ENCODE measurements around the gene RAB3GAP1. TPM values are rescaled to one million over a fixed set of nuclear protein-coding genes. Genes with fewer than 3 reads are reported as not detected.
"Not testable (repeated sequence)": the region's sequence is repeated elsewhere in the genome, so short reads cannot be mapped to it uniquely, and the experiment has no call there.

The RAB3GAP1 gene
- total RNA-seq, 2 experiments from 2014 or later: 10.3 to 10.7 TPM

- peaks cover 10% of the 10 kb centered on the region for H3K9me3 Mint-ChIP-seq (ENCODE audit: insufficient read depth)
- peaks cover 22% of the 10 kb centered on the region for H3K4me1 Mint-ChIP-seq (ENCODE audit: low read depth)
- POLR2A ChIA-PET: no interaction called here
- CTCF ChIA-PET: interaction anchor here (0.7 to 0.8 kb wide), 2 partner anchors 16 to 598 kb away, joined by 3 read pairs; no protein-coding TSS in a partner anchor
- no peak for ATAC-seq
- H3K4me3 Mint-ChIP-seq: no peak overlapping the region
- DNase-seq: no peak
- H3K27ac Mint-ChIP-seq: no peak overlapping the region
- peaks cover 56% of the 10 kb centered on the region for H3K36me3 Mint-ChIP-seq (ENCODE audit: low read depth)
- no peaks in the 10 kb centered on the region for H3K27me3 Mint-ChIP-seq (ENCODE audit: low read depth)
Observed at GRCh38 chr2:135059577-135059976, 7.5 kb downstream of the RAB3GAP1 start.

DNA sequence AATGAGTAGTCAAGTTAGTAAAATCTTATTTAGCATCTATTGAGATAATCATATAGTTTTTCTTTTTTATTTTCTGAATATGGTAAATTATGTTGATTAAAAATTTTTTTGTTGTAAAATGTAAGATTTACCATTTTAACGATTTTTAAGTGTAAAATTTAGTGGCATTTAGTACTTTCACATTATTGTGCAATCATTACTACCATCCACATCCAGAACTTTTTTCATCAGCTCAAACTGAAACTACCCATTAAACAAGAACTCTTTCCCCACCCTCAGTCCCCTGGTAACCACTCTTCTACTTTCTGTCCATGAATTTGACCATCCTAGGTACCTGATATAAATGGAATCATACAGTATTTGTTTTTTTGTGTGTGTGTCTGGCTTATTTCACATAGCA is 11.1 kb downstream of the RAB3GAP1 start:
- ChIA-PET CTCF (interaction anchor here (0.8 kb wide), 1 partner anchor 37 kb away, joined by 4 read pairs; no protein-coding TSS in a partner anchor), POLR2A (no interaction called here)
- H3K27me3 Mint-ChIP-seq (ENCODE audit: low read depth): no peaks in the 10 kb centered on the region
- H3K36me3 Mint-ChIP-seq (ENCODE audit: low read depth): peaks cover 63% of the 10 kb centered on the region
- H3K27ac Mint-ChIP-seq: no peak overlapping the region
- no peak overlapping the region for H3K4me3 Mint-ChIP-seq
- ATAC-seq (no peak), DNase-seq (no peak)
- H3K9me3 Mint-ChIP-seq (ENCODE audit: insufficient read depth): peaks cover 10% of the 10 kb centered on the region
- H3K4me1 Mint-ChIP-seq (ENCODE audit: low read depth): peaks cover 11% of the 10 kb centered on the region

- peaks cover 11% of the 10 kb centered on the region for H3K4me1 Mint-ChIP-seq (ENCODE audit: low read depth)
- ATAC-seq (no peak), DNase-seq (no peak)
- no peak overlapping the region for H3K4me3 Mint-ChIP-seq
- CTCF ChIA-PET: no interaction called here
- H3K9me3 Mint-ChIP-seq (ENCODE audit: insufficient read depth): peaks cover 16% of the 10 kb centered on the region
- peaks cover 63% of the 10 kb centered on the region for H3K36me3 Mint-ChIP-seq (ENCODE audit: low read depth)
- no peak overlapping the region for H3K27ac Mint-ChIP-seq
- H3K27me3 Mint-ChIP-seq (ENCODE audit: low read depth): no peaks in the 10 kb centered on the region
- POLR2A ChIA-PET: no interaction called here
Observed at GRCh38 chr2:135064149-135064548, 12.1 kb downstream of the RAB3GAP1 start.

DNA sequence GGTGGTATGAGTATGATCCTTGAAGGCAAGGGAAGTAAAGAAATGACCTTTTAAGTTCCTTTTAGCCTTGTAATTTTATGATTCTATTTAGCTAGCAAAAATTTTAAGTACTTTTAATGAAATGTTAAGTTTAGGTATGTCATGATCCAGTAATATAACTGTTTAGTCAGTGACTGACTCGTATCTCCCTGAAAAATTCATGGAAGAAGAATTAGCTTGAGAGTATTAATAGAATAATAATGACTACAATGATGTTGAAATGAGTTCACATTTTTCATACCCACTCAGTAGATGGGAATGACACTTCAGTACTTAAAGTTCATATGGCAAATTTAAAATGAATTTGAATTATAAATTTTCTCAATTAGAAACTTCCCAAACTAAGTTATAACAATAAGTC is 14.6 kb downstream of the RAB3GAP1 start:
- ATAC-seq: no peak
- POLR2A ChIA-PET: no interaction called here
- peaks cover 67% of the 10 kb centered on the region for H3K36me3 Mint-ChIP-seq (ENCODE audit: low read depth)
- CTCF ChIA-PET: interaction anchor here (0.9 kb wide), 1 partner anchor 21 kb away, joined by 3 read pairs; no protein-coding TSS in a partner anchor
- no peak overlapping the region for H3K27ac Mint-ChIP-seq
- H3K4me3 Mint-ChIP-seq: no peak overlapping the region
- peaks cover 11% of the 10 kb centered on the region for H3K4me1 Mint-ChIP-seq (ENCODE audit: low read depth)
- no peak for DNase-seq
- peaks cover 30% of the 10 kb centered on the region for H3K9me3 Mint-ChIP-seq (ENCODE audit: insufficient read depth)
- no peaks in the 10 kb centered on the region for H3K27me3 Mint-ChIP-seq (ENCODE audit: low read depth)

DNA sequence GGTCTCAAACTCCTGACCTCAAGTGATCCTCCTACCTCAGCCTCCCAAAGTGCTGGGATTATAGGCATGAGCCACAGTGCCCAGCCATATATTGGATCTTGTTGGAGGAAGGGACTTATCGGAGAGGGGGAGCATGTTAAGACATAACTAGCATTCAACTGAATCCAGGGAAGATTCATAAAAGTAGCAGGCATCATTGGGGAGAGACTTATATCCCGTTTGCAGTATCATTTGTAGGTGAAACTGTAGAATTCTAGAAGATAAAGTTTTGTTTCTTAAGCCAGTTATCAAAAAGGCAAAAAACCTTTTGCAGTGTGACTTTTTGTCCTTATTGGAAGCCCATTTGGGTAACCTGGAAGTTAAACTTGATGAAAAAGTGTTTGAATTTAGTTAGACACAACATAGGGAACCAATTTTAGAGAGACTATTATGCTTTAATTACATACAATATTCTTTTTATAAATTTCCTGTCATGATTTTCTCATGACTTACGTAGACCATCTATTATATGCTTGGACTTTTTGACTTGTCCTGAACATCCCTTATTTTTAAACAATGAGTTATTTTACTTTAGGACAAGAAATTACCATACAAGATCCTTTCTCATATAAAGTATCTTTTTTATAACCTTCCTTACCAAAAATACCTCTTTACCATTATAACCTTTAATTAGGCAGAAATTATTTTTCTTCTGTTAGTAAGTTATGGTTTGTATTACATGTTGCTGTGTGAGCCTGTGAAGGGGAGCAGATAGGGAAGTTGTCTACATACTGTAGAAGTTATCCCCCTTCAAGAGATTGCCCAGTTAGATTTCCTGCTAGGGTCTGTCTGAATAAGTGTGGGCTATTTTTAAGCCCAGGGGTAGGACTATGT is 20.3 kb downstream of the RAB3GAP1 start:
- DNase-seq (no peak), ATAC-seq (no peak)
- Mint-ChIP-seq H3K27ac (no peak overlapping the region), H3K36me3 (ENCODE audit: low read depth) (peaks cover 61% of the 10 kb centered on the region), H3K4me3 (no peak overlapping the region), H3K9me3 (ENCODE audit: insufficient read depth) (peaks cover 34% of the 10 kb centered on the region), H3K27me3 (ENCODE audit: low read depth) (no peaks in the 10 kb centered on the region), H3K4me1 (ENCODE audit: low read depth) (no peaks in the 10 kb centered on the region)
- CTCF ChIA-PET: no interaction called here
- POLR2A ChIA-PET: no interaction called here

- CTCF ChIA-PET: no interaction called here
- Mint-ChIP-seq H3K27ac (no peak overlapping the region), H3K4me1 (ENCODE audit: low read depth) (no peaks in the 10 kb centered on the region), H3K27me3 (ENCODE audit: low read depth) (no peaks in the 10 kb centered on the region), H3K9me3 (ENCODE audit: insufficient read depth) (peaks cover 27% of the 10 kb centered on the region), H3K4me3 (no peak overlapping the region), H3K36me3 (ENCODE audit: low read depth) (peaks cover 58% of the 10 kb centered on the region)
- POLR2A ChIA-PET: no interaction called here
- ATAC-seq (no peak), DNase-seq (no peak)
Observed at GRCh38 chr2:135074216-135074615, 22.1 kb downstream of the RAB3GAP1 start.

GRCh38 chr2:135076556-135076955 is 24.5 kb downstream of the RAB3GAP1 start:
- Mint-ChIP-seq H3K36me3 (ENCODE audit: low read depth) (peaks cover 51% of the 10 kb centered on the region), H3K27ac (no peak overlapping the region), H3K4me1 (ENCODE audit: low read depth) (no peaks in the 10 kb centered on the region), H3K27me3 (ENCODE audit: low read depth) (no peaks in the 10 kb centered on the region), H3K9me3 (ENCODE audit: insufficient read depth) (peaks cover 17% of the 10 kb centered on the region), H3K4me3 (no peak overlapping the region)
- ChIA-PET CTCF (no interaction called here), POLR2A (no interaction called here)
- ATAC-seq (no peak), DNase-seq (no peak)

DNA sequence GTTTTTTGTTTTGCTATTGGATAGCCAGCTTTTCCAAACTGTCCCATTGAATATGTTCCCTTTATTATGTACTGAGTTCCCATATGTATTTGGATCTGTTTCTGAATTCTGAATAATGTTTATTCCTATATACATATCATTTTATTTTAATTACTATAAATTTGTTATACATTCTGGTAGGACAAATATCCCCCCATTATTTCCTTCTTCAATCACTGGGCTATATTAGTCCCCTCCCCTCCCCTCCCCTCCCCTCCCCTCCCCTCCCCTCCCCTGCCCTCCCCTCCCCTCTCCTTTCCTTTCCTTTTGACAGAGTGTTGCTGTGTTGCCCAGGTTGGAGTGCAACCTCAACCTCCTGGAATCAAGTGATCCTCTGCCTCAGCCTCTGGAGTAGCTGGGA is 26.3 kb downstream of the RAB3GAP1 start:
- no peak overlapping the region for H3K27ac Mint-ChIP-seq
- H3K4me3 Mint-ChIP-seq: no peak overlapping the region
- CTCF ChIA-PET: no interaction called here

GRCh38 chr2:135086222-135086621 is 34.1 kb downstream of the RAB3GAP1 start:
- Mint-ChIP-seq H3K4me1 (ENCODE audit: low read depth) (no peaks in the 10 kb centered on the region), H3K9me3 (ENCODE audit: insufficient read depth) (peaks cover 9% of the 10 kb centered on the region), H3K27ac (no peak overlapping the region), H3K4me3 (no peak overlapping the region), H3K27me3 (ENCODE audit: low read depth) (no peaks in the 10 kb centered on the region), H3K36me3 (ENCODE audit: low read depth) (peaks cover 31% of the 10 kb centered on the region)
- DNase-seq (no peak), ATAC-seq (no peak)
- ChIA-PET POLR2A (interaction anchor here (0.6 kb wide), 1 partner anchor 33 kb away, joined by 3 read pairs; no protein-coding TSS in a partner anchor), CTCF (no interaction called here)

More for the DNA sequence above, 26.3 kb downstream of the RAB3GAP1 start:
- Mint-ChIP-seq H3K9me3 (ENCODE audit: insufficient read depth) (peaks cover 3% of the 10 kb centered on the region), H3K4me1 (ENCODE audit: low read depth) (no peaks in the 10 kb centered on the region), H3K27me3 (ENCODE audit: low read depth) (no peaks in the 10 kb centered on the region), H3K36me3 (ENCODE audit: low read depth) (peaks cover 41% of the 10 kb centered on the region)
- POLR2A ChIA-PET: no interaction called here
- DNase-seq (no peak), ATAC-seq (no peak)

DNA sequence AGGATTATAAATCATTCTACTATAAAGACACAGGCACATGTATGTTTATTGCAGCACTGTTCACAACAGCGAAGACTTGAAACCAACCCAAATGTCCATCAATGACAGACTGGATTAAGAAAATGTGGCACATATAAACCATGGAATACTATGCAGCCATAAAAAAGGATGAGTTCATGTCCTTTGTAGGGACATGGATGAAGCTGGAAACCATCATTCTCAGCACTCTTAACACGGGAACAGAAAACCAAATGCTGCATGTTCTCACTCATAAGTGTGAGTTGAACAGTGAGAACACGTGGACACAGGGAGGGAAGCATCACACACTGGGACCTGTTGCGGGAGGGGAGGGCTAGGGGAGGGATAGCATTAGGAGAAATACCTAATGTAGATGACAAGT is 37.5 kb downstream of the RAB3GAP1 start:
- H3K4me1 Mint-ChIP-seq (ENCODE audit: low read depth); H3K9me3 Mint-ChIP-seq (ENCODE audit: insufficient read depth); DNase-seq; H3K27ac Mint-ChIP-seq; H3K4me3 Mint-ChIP-seq; H3K27me3 Mint-ChIP-seq (ENCODE audit: low read depth); ATAC-seq; POLR2A ChIA-PET: not testable (repeated sequence)
- H3K36me3 Mint-ChIP-seq (ENCODE audit: low read depth): peaks cover 40% of the 10 kb centered on the region
- CTCF ChIA-PET: interaction anchor here (0.8 kb wide), 1 partner anchor 14 kb away, joined by 3 read pairs; no protein-coding TSS in a partner anchor

DNA sequence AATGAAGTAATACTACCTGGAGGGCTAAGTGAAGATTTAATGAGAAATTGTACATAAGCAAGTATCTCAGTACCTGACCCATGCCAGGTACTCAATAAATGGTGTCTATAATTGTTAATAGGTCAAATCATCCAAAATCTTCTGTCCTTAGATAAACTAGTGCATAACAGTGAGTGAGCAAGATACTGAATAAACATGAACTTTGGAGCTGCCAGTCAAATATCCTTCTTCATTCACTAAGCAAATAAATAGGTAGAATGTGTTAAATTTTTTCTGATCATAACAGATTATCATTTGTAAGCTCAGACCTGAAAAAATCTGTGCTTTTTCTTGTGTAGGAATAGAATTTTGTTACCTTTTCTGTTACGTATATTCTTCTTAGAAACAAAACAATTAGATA is 39.6 kb downstream of the RAB3GAP1 start:
- POLR2A ChIA-PET: no interaction called here
- Mint-ChIP-seq H3K36me3 (ENCODE audit: low read depth) (peaks cover 41% of the 10 kb centered on the region), H3K4me3 (no peak overlapping the region), H3K27ac (no peak overlapping the region), H3K4me1 (ENCODE audit: low read depth) (peaks cover 4% of the 10 kb centered on the region), H3K9me3 (ENCODE audit: insufficient read depth) (peaks cover 4% of the 10 kb centered on the region), H3K27me3 (ENCODE audit: low read depth) (no peaks in the 10 kb centered on the region)
- ATAC-seq: no peak
- DNase-seq: no peak
- CTCF ChIA-PET: no interaction called here

DNA sequence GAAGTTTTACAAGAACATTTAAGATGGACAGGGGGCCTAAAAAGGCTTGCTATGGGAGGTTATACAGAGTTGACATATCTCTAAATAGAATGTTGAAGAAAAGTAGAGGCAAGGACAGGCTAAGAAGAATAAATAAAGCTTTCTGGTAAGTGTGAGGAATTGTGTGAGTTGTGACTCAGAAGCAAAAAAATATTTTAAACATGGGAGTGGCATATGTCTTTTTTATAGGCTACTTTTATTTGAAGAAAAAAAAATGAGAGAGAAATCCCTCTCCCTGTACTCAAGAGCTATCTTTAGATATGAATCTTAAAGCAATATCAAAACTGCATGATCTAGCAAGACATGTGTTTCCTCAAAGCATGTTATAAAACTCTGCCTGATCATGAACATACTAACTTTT is 41.1 kb downstream of the RAB3GAP1 start:
- Mint-ChIP-seq H3K27me3 (ENCODE audit: low read depth) (no peaks in the 10 kb centered on the region), H3K4me1 (ENCODE audit: low read depth) (peaks cover 4% of the 10 kb centered on the region), H3K27ac (peak overlapping the region; percentile 22), H3K9me3 (ENCODE audit: insufficient read depth) (no peaks in the 10 kb centered on the region), H3K36me3 (ENCODE audit: low read depth) (peaks cover 34% of the 10 kb centered on the region), H3K4me3 (no peak overlapping the region)
- POLR2A ChIA-PET: interaction anchor here (0.9 kb wide), 1 partner anchor 40 kb away, joined by 3 read pairs; no protein-coding TSS in a partner anchor
- ATAC-seq (no peak), DNase-seq (no peak)
- CTCF ChIA-PET: interaction anchor here (0.6 to 0.7 kb wide), 2 partner anchors 9 to 11 kb away, joined by 3 to 4 read pairs; no protein-coding TSS in a partner anchor

Data from activated CD8-positive, alpha-beta T cell treated with anti-CD3 and anti-CD28 coated beads, Interleukin-2, amount 10 ng/mL, durations not matched to agents 7 days and 5 days (primary cell).